ENCODE results near the gene SAXO1.

The SAXO1 gene

GRCh38 chr9:18922161-18922885 is 110.7 kb downstream of the SAXO1 start:
- no peak overlapping the region for H3K27ac ChIP-seq (ENCODE audit: poor library complexity, severe bottlenecking)
- no peak for TF ChIP-seq CTCF (IDR thresholded peaks at IDR 0.05; ENCODE audit: poor library complexity, severe bottlenecking)
- no peak overlapping the region for H3K4me3 ChIP-seq (ENCODE audit: severe bottlenecking)
- H3K36me3 ChIP-seq (ENCODE audit: low read depth), result no peaks in the 10 kb centered on the region
- no peaks in the 10 kb centered on the region for H3K27me3 ChIP-seq (ENCODE audit: insufficient read depth, poor library complexity, severe bottlenecking)
- no peaks in the 10 kb centered on the region for H3K9me3 ChIP-seq (ENCODE audit: severe bottlenecking)
- ATAC-seq (ENCODE audit: low read depth), result no peak
- DNase-seq (ENCODE audit: low spot score), result no peak
- no peaks in the 10 kb centered on the region for H3K4me1 ChIP-seq (ENCODE audit: insufficient read depth, poor library complexity, severe bottlenecking)

- DNase-seq (ENCODE audit: low spot score) (no peak), ATAC-seq (ENCODE audit: low read depth) (no peak)
- H3K27me3 ChIP-seq (ENCODE audit: insufficient read depth, poor library complexity, severe bottlenecking), result no peaks in the 10 kb centered on the region
- H3K4me1 ChIP-seq (ENCODE audit: insufficient read depth, poor library complexity, severe bottlenecking), result no peaks in the 10 kb centered on the region
- H3K36me3 ChIP-seq (ENCODE audit: low read depth), result no peaks in the 10 kb centered on the region
- no peak overlapping the region for H3K4me3 ChIP-seq (ENCODE audit: severe bottlenecking)
- H3K27ac ChIP-seq (ENCODE audit: poor library complexity, severe bottlenecking), result no peak overlapping the region
- H3K9me3 ChIP-seq (ENCODE audit: severe bottlenecking), result no peaks in the 10 kb centered on the region
- no peak for TF ChIP-seq CTCF (IDR thresholded peaks at IDR 0.05; ENCODE audit: poor library complexity, severe bottlenecking)
Observed at GRCh38 chr9:18921366-18922075, 111.5 kb downstream of the SAXO1 start.

GRCh38 chr9:18920141-18921084 is 112.6 kb downstream of the SAXO1 start:
- H3K27ac ChIP-seq (ENCODE audit: poor library complexity, severe bottlenecking), result no peak overlapping the region
- H3K4me1 ChIP-seq (ENCODE audit: insufficient read depth, poor library complexity, severe bottlenecking), result no peaks in the 10 kb centered on the region
- no peaks in the 10 kb centered on the region for H3K27me3 ChIP-seq (ENCODE audit: insufficient read depth, poor library complexity, severe bottlenecking)
- no peaks in the 10 kb centered on the region for H3K36me3 ChIP-seq (ENCODE audit: low read depth)
- no peaks in the 10 kb centered on the region for H3K9me3 ChIP-seq (ENCODE audit: severe bottlenecking)
- peak; percentile 36; the same call in 2 of the 3 replicates for ATAC-seq (ENCODE audit: low read depth)
- no peak for TF ChIP-seq CTCF (IDR thresholded peaks at IDR 0.05; ENCODE audit: poor library complexity, severe bottlenecking)
- H3K4me3 ChIP-seq (ENCODE audit: severe bottlenecking), result no peak overlapping the region
- no peak for DNase-seq (ENCODE audit: low spot score)

GRCh38 chr9:18911714-18912342 is 121.2 kb downstream of the SAXO1 start:
- Histone ChIP-seq H3K4me3 (ENCODE audit: severe bottlenecking) (no peak overlapping the region), H3K27ac (ENCODE audit: poor library complexity, severe bottlenecking) (no peak overlapping the region), H3K9me3 (ENCODE audit: severe bottlenecking) (no peaks in the 10 kb centered on the region), H3K36me3 (ENCODE audit: low read depth) (no peaks in the 10 kb centered on the region), H3K27me3 (ENCODE audit: insufficient read depth, poor library complexity, severe bottlenecking) (no peaks in the 10 kb centered on the region), H3K4me1 (ENCODE audit: insufficient read depth, poor library complexity, severe bottlenecking) (no peaks in the 10 kb centered on the region)
- ATAC-seq (ENCODE audit: low read depth) (no peak), DNase-seq (ENCODE audit: low spot score) (no peak)
- no peak for TF ChIP-seq CTCF (IDR thresholded peaks at IDR 0.05; ENCODE audit: poor library complexity, severe bottlenecking)

Measured in RWPE2 (cell line).